ENCODE data around the gene CACTIN.

Gene CACTIN

DNA sequence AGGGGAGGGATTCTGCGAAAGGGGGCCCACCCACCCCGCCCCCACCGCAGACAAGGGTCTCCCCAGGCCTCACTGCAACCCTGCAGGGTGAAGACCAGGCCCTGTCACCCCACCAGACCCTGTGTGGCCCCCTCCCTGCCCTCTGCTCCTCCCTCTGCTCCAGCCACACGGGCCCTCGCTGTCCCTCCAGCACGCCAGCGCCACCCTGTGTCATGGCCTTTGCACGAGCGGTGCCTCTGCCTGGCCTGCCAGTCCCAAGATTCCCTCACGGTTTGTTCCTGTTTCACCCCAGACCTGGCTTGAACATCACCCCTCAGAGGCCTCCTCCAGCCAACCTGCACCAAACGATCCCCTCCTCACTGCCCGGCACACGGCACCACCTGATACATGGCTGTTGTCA, 46.4 kb upstream of the CACTIN start:
- TF ChIP-seq, protein P1, sequence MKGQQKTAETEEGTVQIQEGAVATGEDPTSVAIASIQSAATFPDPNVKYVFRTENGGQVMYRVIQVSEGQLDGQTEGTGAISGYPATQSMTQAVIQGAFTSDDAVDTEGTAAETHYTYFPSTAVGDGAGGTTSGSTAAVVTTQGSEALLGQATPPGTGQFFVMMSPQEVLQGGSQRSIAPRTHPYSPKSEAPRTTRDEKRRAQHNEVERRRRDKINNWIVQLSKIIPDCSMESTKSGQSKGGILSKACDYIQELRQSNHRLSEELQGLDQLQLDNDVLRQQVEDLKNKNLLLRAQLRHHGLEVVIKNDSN (IDR thresholded peaks at IDR 0.05), result no peak
- no peak for TF ChIP-seq TCF12 (IDR thresholded peaks at IDR 0.05; ENCODE audit: low read depth)
- no peak for TF ChIP-seq CEBPB (IDR thresholded peaks at IDR 0.05)
- TF ChIP-seq, protein P2, sequence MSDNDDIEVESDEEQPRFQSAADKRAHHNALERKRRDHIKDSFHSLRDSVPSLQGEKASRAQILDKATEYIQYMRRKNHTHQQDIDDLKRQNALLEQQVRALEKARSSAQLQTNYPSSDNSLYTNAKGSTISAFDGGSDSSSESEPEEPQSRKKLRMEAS (IDR thresholded peaks at IDR 0.05), result no peak
- no peak for TF ChIP-seq ZBTB7A (IDR thresholded peaks at IDR 0.05; ENCODE audit: low read depth)
- TF ChIP-seq CREB1 (IDR thresholded peaks at IDR 0.05; ENCODE audit: low read depth), result no peak
- no peak for TF ChIP-seq NFIC (IDR thresholded peaks at IDR 0.05)
- TF ChIP-seq EGR1 (IDR thresholded peaks at IDR 0.05), result no peak
- no peak for TF ChIP-seq EP300 (IDR thresholded peaks at IDR 0.05; ENCODE audit: borderline replicate concordance)
- TF ChIP-seq TAF1 (IDR thresholded peaks at IDR 0.05; ENCODE audit: low read depth), result no peak
- TF ChIP-seq RAD21 (IDR thresholded peaks at IDR 0.05; ENCODE audit: low read depth), result no peak
- no peak for TF ChIP-seq FOXM1 (IDR thresholded peaks at IDR 0.05; ENCODE audit: borderline replicate concordance, low read depth)

DNA sequence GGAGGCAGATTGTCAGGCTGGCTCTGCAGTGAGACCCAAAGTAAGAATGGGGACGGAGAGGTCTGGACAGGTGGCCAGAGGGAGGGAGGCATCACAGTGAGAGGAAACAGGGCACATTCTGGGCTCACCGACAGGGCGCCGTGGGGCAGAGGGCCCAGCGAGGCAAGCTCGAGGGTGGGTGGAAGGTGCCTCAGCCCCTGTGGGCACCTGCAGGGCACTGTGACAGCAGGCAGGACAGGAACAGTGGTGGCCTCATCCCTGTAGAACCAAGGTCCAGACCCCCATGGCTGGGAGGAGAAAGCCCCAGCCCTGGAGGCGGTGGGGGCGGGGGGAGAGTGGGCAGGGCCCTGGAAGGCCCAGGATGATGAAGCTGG, 46.0 kb upstream of the CACTIN start:
- TF ChIP-seq, protein P2 (IDR thresholded peaks at IDR 0.05), result no peak
- TF ChIP-seq EP300 (IDR thresholded peaks at IDR 0.05; ENCODE audit: borderline replicate concordance) (no peak), ZBTB7A (IDR thresholded peaks at IDR 0.05; ENCODE audit: low read depth) (no peak), TCF12 (IDR thresholded peaks at IDR 0.05; ENCODE audit: low read depth) (no peak), NFIC (IDR thresholded peaks at IDR 0.05) (no peak)
- TF ChIP-seq, protein P3, sequence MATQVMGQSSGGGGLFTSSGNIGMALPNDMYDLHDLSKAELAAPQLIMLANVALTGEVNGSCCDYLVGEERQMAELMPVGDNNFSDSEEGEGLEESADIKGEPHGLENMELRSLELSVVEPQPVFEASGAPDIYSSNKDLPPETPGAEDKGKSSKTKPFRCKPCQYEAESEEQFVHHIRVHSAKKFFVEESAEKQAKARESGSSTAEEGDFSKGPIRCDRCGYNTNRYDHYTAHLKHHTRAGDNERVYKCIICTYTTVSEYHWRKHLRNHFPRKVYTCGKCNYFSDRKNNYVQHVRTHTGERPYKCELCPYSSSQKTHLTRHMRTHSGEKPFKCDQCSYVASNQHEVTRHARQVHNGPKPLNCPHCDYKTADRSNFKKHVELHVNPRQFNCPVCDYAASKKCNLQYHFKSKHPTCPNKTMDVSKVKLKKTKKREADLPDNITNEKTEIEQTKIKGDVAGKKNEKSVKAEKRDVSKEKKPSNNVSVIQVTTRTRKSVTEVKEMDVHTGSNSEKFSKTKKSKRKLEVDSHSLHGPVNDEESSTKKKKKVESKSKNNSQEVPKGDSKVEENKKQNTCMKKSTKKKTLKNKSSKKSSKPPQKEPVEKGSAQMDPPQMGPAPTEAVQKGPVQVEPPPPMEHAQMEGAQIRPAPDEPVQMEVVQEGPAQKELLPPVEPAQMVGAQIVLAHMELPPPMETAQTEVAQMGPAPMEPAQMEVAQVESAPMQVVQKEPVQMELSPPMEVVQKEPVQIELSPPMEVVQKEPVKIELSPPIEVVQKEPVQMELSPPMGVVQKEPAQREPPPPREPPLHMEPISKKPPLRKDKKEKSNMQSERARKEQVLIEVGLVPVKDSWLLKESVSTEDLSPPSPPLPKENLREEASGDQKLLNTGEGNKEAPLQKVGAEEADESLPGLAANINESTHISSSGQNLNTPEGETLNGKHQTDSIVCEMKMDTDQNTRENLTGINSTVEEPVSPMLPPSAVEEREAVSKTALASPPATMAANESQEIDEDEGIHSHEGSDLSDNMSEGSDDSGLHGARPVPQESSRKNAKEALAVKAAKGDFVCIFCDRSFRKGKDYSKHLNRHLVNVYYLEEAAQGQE (IDR thresholded peaks at IDR 0.05; ENCODE audit: low read depth), result no peak

DNA sequence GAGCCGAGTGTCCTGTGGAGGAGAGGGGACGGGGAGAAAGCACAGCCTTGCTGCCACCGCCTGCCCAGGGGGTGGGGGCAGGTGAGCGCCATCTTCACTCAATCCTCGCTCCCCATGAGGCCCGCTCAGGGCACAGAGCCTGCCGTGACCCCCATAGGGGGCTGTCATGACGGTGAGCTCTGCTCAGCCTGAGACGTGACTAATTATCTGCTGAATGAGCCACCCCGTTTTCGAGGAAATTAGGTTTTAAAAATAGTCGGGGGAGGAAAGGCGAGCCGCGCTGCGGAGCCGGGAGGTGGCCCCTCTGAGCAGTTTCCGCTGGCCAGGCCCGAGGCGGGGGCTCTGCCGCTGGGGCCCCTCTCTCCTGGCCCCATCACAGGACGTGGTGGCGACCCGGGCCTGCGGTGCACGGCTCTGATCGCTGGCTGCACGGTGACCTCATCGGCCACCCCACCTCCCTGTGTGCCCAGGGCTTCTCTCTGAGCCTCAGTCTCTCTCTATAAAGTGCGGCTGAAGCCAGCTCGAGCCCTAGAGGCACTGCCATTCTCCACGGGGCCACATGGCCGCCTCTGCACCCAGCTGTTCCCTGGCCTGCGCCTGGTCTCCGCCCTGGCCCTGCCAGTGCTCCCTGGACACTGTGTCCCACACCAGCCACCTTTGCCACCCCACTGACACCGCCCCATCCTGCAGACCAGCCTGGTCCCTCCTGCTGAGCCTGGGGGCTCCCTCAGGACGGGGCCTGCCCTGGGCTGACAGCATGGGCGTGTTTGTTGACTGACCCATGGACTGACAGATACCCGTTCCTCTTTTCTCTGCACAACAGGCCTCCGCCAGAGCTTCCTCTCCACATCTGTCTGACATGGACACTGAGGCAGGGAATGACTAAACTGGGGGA, 45.3 kb upstream of the CACTIN start:
- TF ChIP-seq, protein P3 (IDR thresholded peaks at IDR 0.05; ENCODE audit: low read depth), result no peak
- TF ChIP-seq TAF1 (IDR thresholded peaks at IDR 0.05; ENCODE audit: low read depth), result no peak
- no peak for TF ChIP-seq RAD21 (IDR thresholded peaks at IDR 0.05; ENCODE audit: low read depth)
- no peak for TF ChIP-seq EGR1 (IDR thresholded peaks at IDR 0.05)

DNA sequence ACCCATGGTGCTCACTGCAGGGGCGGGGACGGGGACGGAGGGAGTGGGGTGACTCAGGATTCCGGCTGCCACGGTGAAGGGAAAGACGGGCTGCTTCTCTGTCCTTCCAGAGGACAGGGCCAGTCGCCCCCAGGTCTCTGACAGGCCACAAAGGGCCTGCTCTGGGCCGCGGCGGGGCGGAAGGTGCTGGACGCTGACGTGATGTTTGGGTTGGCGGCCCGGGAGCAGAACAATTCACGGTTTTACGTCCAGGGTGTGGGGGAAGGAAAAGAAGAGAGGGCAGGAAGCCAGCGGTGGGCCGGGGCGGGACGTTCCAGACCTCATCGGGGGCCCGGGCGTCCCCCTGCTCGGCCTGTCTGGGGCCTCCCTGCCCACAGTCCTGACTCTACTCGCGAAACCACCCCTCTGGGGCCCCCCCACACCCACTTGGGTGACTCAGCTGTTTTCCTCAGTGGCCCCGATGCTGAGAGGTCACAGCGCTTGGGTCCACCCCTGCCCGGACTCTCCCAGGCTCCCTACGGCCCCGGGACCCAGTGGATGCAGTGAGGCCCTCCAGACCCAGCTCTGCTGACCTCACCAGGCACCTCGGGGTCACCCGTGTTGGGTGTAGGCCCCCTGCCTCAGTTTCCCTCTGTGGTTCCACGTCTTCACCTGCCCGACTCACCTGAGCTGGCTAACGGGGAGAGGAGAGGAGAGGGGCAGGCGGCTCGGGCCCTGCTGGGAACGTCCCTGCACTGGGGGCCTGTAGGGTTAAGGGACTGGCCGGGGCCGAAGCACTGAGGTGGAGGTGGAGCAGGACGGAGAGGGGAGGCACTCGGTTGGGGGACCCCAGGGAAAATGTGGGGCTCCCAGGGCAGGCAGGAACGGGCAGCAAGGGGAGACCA, 44.4 kb upstream of the CACTIN start:
- no peak for TF ChIP-seq RAD21 (IDR thresholded peaks at IDR 0.05; ENCODE audit: low read depth)
- TF ChIP-seq YY1 (IDR thresholded peaks at IDR 0.05; ENCODE audit: low read depth), result no peak
- TF ChIP-seq, protein P3 (IDR thresholded peaks at IDR 0.05; ENCODE audit: low read depth), result no peak
- TF ChIP-seq TEAD4 (IDR thresholded peaks at IDR 0.05), result no peak
- no peak for TF ChIP-seq EP300 (IDR thresholded peaks at IDR 0.05; ENCODE audit: borderline replicate concordance)
- TF ChIP-seq, protein P1 (IDR thresholded peaks at IDR 0.05), result no peak
- no peak for TF ChIP-seq NFIC (IDR thresholded peaks at IDR 0.05)
- TF ChIP-seq ZBTB7A (IDR thresholded peaks at IDR 0.05; ENCODE audit: low read depth), result no peak
- TF ChIP-seq TAF1 (IDR thresholded peaks at IDR 0.05; ENCODE audit: low read depth), result no peak
- no peak for TF ChIP-seq CREB1 (IDR thresholded peaks at IDR 0.05; ENCODE audit: low read depth)

Measured in Ishikawa (cell line).